Measurements from ENCODE around the gene HINT3.

The HINT3 gene

GRCh38 chr6:126026001-126026400 is 69.4 kb downstream of the HINT3 start:
- H3K4me3 Mint-ChIP-seq, result no peak overlapping the region
- no peaks in the 10 kb centered on the region for H3K27me3 Mint-ChIP-seq (ENCODE audit: low read depth)
- H3K36me3 Mint-ChIP-seq (ENCODE audit: low read depth), result peaks cover 16% of the 10 kb centered on the region
- no peaks in the 10 kb centered on the region for H3K9me3 Mint-ChIP-seq
- H3K27ac Mint-ChIP-seq, result no peak overlapping the region
- no peaks in the 10 kb centered on the region for H3K4me1 Mint-ChIP-seq (ENCODE audit: low read depth)

- Mint-ChIP-seq H3K27me3 (ENCODE audit: low read depth) (no peaks in the 10 kb centered on the region), H3K4me1 (ENCODE audit: low read depth) (no peaks in the 10 kb centered on the region), H3K36me3 (ENCODE audit: low read depth) (peaks cover 10% of the 10 kb centered on the region), H3K4me3 (no peak overlapping the region), H3K27ac (no peak overlapping the region), H3K9me3 (no peaks in the 10 kb centered on the region)
These were observed 71.0 kb downstream of the HINT3 start for GRCh38 chr6:126027601-126028000.
